ENCODE results near the gene GABRR3. TPM values are rescaled to one million over a fixed set of nuclear protein-coding genes. Genes with fewer than 3 reads are reported as not detected.

Gene GABRR3
- total RNA-seq (not detected), polyA plus RNA-seq (under 1 TPM in 1 of 3 donors, not detected in 2; 0.03 TPM)
- long read RNA-seq, donor 1, result 0 reads
- long read RNA-seq, donor 2, result 0 reads

- Histone ChIP-seq H3K27ac (no peak within 1 kb of the TSS), H3K9me3 (no peaks in the 10 kb centered on the region), H3K4me3 (no peak within 1 kb of the TSS), H3K4me1 (peaks cover 0 to 8% (median 3%) of the 10 kb centered on the region in 6 donors), H3K27me3 (replicated peaks in 1 of 7) (peaks cover 0 to 45% (median 0%) of the 10 kb centered on the region in 7 donors), H3K36me3 (no peaks in the 10 kb centered on the region)
- TF ChIP-seq CTCF (IDR thresholded peaks at IDR 0.05 in 8 of 11, conservative IDR thresholded peaks at IDR 0.05 in 3 of 11) (no peak), POLR2A (IDR thresholded peaks at IDR 0.05) (no peak), POLR2AphosphoS5 (IDR thresholded peaks at IDR 0.05) (no peak)
- intact Hi-C loops (cut with DNase I; ENCODE audit: low total_unique reads), result no loop called here
- no peak for DNase-seq
- WGBS, 5 donors, result 76 to 90% (median 82%) methylated on average over 3 of the region's 3 CpGs
These were observed at the start of gene GABRR3 for GRCh38 chr3:98035208-98035607. GABRR3 (minus strand) TSS chr3:98035315; CDS start chr3:98034987, 328 bp downstream.

- no peaks in the 10 kb centered on the region for H3K4me1 ChIP-seq
- intact Hi-C loops (cut with DNase I; ENCODE audit: low total_unique reads), result no loop called here
- H3K36me3 ChIP-seq, result no peaks in the 10 kb centered on the region
- no peak for DNase-seq
- H3K4me3 ChIP-seq, result no peak overlapping the region
- 0 to 41% (median 25%) methylated on average over 1 of the region's 1 CpG for WGBS, 5 donors
- TF ChIP-seq CTCF (IDR thresholded peaks at IDR 0.05 in 8 of 11, conservative IDR thresholded peaks at IDR 0.05 in 3 of 11), result no peak
- TF ChIP-seq POLR2AphosphoS5 (IDR thresholded peaks at IDR 0.05), result no peak
- no peak for TF ChIP-seq POLR2A (IDR thresholded peaks at IDR 0.05)
- H3K27me3 ChIP-seq (replicated peaks in 1 of 7), result no peaks in the 10 kb centered on the region
- no peaks in the 10 kb centered on the region for H3K9me3 ChIP-seq
- H3K27ac ChIP-seq, result no peak overlapping the region
These were observed 38.4 kb upstream of the GABRR3 start for GRCh38 chr3:98073486-98073885.

GRCh38 chr3:98070840-98071239 is 35.7 kb upstream of the GABRR3 start:
- no peak overlapping the region for H3K4me3 ChIP-seq
- no peak for DNase-seq
- no peaks in the 10 kb centered on the region for H3K27me3 ChIP-seq (replicated peaks in 1 of 7)
- 31 to 56% (median 37%) methylated on average over 2 of the region's 2 CpGs for WGBS, 5 donors
- TF ChIP-seq POLR2A (IDR thresholded peaks at IDR 0.05) (no peak), POLR2AphosphoS5 (IDR thresholded peaks at IDR 0.05) (no peak), CTCF (IDR thresholded peaks at IDR 0.05 in 8 of 11, conservative IDR thresholded peaks at IDR 0.05 in 3 of 11) (no peak)
- intact Hi-C loops (cut with DNase I; ENCODE audit: low total_unique reads), result no loop called here
- H3K27ac ChIP-seq, result no peak overlapping the region
- no peaks in the 10 kb centered on the region for H3K4me1 ChIP-seq
- H3K9me3 ChIP-seq, result no peaks in the 10 kb centered on the region
- no peaks in the 10 kb centered on the region for H3K36me3 ChIP-seq

GRCh38 chr3:98068824-98069223 is 33.7 kb upstream of the GABRR3 start:
- Histone ChIP-seq H3K4me3 (no peak overlapping the region), H3K4me1 (no peaks in the 10 kb centered on the region), H3K9me3 (no peaks in the 10 kb centered on the region), H3K27ac (no peak overlapping the region), H3K27me3 (replicated peaks in 1 of 7) (peaks cover 0 to 8% (median 0%) of the 10 kb centered on the region in 7 donors), H3K36me3 (no peaks in the 10 kb centered on the region)
- intact Hi-C loops (cut with DNase I; ENCODE audit: low total_unique reads), result no loop called here
- DNase-seq, result no peak
- no peak for TF ChIP-seq POLR2A (IDR thresholded peaks at IDR 0.05)
- WGBS, 5 donors, result 43 to 66% (median 50%) methylated on average over 2 of the region's 2 CpGs

Measured in spleen (tissue), 13 donors.